Mucosa of descending colon (tissue), 3 donors: ENCODE results near the gene SCN4A. TPM values are rescaled to one million over a fixed set of nuclear protein-coding genes. Genes with fewer than 3 reads are reported as not detected.

Experiments
- ATAC-seq: fragments of 200-7000 bp; cut with Tn5 transposase; one replicate; pipeline ENCODE4 v1.9.1; 2020; ENCODE audit warnings: mild to moderate bottlenecking, moderate library complexity
- DNase-seq, 3 donors: peaks; one replicate each; pipeline ENCODE4 v3.0.0-alpha.2; 2020
- H3K36me3 ChIP-seq: fragments of 200-600 bp; one replicate; pipeline ENCODE4 v1.8.0; 2021; ENCODE audit warnings: low read depth, mild to moderate bottlenecking
- H3K4me1 ChIP-seq: fragments of 200-600 bp; one replicate; pipeline ENCODE4 v1.8.0; 2021; ENCODE audit warnings: low read depth, mild to moderate bottlenecking
- H3K4me3 ChIP-seq: fragments of 200-600 bp; one replicate; pipeline ENCODE4 v1.8.0; 2021; ENCODE audit warnings: mild to moderate bottlenecking
- H3K9me3 ChIP-seq: fragments of 200-600 bp; one replicate; pipeline ENCODE4 v1.8.0; 2021; ENCODE audit warnings: mild to moderate bottlenecking
- CTCF ChIP-seq: fragments of 200-600 bp; IDR thresholded peaks from one replicate; pipeline ENCODE4 v1.8.0; 2022; ENCODE audit warnings: antibody characterized with exemption, mild to moderate bottlenecking
- intact Hi-C, 2 donors: fragments of 100-400 bp; cut with DNase I in 1 of 2; cut with micrococcal nuclease in 1 of 2; formaldehyde crosslinking; loops; one replicate each; pipeline versions ENCODE4 v1.11.0 to v1.11.1; 2022; cut with DNase I, micrococcal nuclease
- total RNA-seq, 3 donors: library from RNA; stranded (reverse); fragmentation: NEBNext Ultra II Directional in 2 of 3; extraction: Animal tissue kit (Norgen Biotek cat#: 25700) in 2 of 3; gene quantifications; one replicate each; pipeline versions ENCODE4 v1.2.1 to v1.2.4, GENCODE V29; 2021 to 2023
- donor health status: DM: no; HTN: no; CAD: no; lungs with moderate emphysema.
- donor health status: DM: no; HTN: no; CAD: no.
- donor health status: DM: no; HTN: yes; CAD: no.

Gene SCN4A
- total RNA-seq, 3 donors from 2014 or later: 0.10 to 0.75 (median 0.22) TPM

- no peak for TF ChIP-seq CTCF
- peak; percentile 55 for ATAC-seq
- Histone ChIP-seq H3K9me3 (no peaks in the 10 kb centered on the region), H3K36me3 (no peaks in the 10 kb centered on the region), H3K4me3 (no peak overlapping the region), H3K4me1 (peaks cover 9% of the 10 kb centered on the region)
- no peak for DNase-seq
- intact Hi-C loops: no loop called here
Measured at GRCh38 chr17:64006361-64007088, 33.8 kb upstream of the SCN4A start.

GRCh38 chr17:64005734-64006167 lies 33.0 kb upstream of the SCN4A start:
- ATAC-seq (peak; percentile 75), DNase-seq (peak in 1 of 3 donors; percentile 42)
- TF ChIP-seq CTCF: no peak
- intact Hi-C loops: no loop called here
- no peak overlapping the region for H3K4me3 ChIP-seq
- no peaks in the 10 kb centered on the region for H3K36me3 ChIP-seq
- H3K4me1 ChIP-seq: peaks cover 9% of the 10 kb centered on the region
- H3K9me3 ChIP-seq: no peaks in the 10 kb centered on the region

GRCh38 chr17:64004903-64005733 lies 32.4 kb upstream of the SCN4A start:
- DNase-seq (no peak), ATAC-seq (no peak)
- no peak for TF ChIP-seq CTCF
- no peak overlapping the region for H3K4me3 ChIP-seq
- intact Hi-C loops: no loop called here
- peaks cover 9% of the 10 kb centered on the region for H3K4me1 ChIP-seq
- H3K9me3 ChIP-seq: no peaks in the 10 kb centered on the region
- H3K36me3 ChIP-seq: no peaks in the 10 kb centered on the region

- Histone ChIP-seq H3K4me1 (peaks cover 9% of the 10 kb centered on the region), H3K4me3 (no peak overlapping the region)
- ATAC-seq: no peak
Measured at GRCh38 chr17:64004218-64004770, 31.6 kb upstream of the SCN4A start.

More at GRCh38 chr17:64004218-64004770, 31.6 kb upstream of the SCN4A start:
- no peaks in the 10 kb centered on the region for H3K36me3 ChIP-seq
- intact Hi-C loops: no loop called here
- no peak for TF ChIP-seq CTCF
- H3K9me3 ChIP-seq: no peaks in the 10 kb centered on the region
- DNase-seq: no peak
